GM18520 (cell line): ENCODE data around the gene NMUR1.

Source experiments
- ATAC-seq: cut with Tn5 transposase; IDR thresholded peaks from one replicate; pipeline ENCODE4 v1.9.1; 2021; ENCODE audit not compliant: unreplicated experiment

The NMUR1 gene

GRCh38 chr2:231526341-231527090 is 3.7 kb downstream of the NMUR1 start:
- no peak for ATAC-seq

GRCh38 chr2:231525248-231526163 is 4.7 kb downstream of the NMUR1 start:
- ATAC-seq, result no peak

GRCh38 chr2:231524477-231525247 is 5.6 kb downstream of the NMUR1 start:
- no peak for ATAC-seq

- no peak for ATAC-seq
These were observed 6.6 kb downstream of the NMUR1 start for GRCh38 chr2:231523451-231524285.

- ATAC-seq, result no peak
These were observed 7.6 kb downstream of the NMUR1 start for GRCh38 chr2:231522418-231523180.

GRCh38 chr2:231521443-231521842 is 8.8 kb downstream of the NMUR1 start:
- ATAC-seq, result no peak

DNA sequence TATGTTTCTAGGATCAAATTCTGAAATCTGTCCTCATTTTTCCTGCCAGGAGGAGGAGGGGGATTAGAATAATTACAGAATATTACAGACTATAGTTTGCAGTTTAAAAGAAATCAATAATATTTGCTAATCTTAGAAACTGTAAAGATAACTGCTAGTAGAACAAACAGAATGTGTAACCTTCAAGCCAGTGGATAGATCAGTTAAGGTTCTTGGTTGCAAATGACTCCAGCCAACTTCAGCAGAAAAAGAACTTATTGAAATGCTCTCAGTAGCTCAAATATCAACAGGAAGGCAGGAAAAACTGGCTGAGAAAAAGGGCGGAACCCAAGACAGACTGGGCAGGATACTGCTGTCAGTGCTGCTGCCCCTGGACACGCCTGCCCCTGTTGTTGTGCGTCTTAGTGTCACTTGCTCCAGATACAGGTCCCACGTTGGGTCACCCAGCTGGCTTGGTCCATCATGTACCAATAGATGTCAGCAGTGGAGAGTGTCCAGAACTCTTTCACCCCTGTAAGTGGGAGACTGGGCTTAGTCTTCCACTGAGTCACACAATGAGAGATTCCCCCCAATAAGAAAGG is 10.2 kb downstream of the NMUR1 start:
- ATAC-seq, result no peak

GRCh38 chr2:231518771-231519170 is 11.5 kb downstream of the NMUR1 start:
- no peak for ATAC-seq

- ATAC-seq, result no peak
These were observed 14.6 kb downstream of the NMUR1 start for GRCh38 chr2:231515603-231516002.

DNA sequence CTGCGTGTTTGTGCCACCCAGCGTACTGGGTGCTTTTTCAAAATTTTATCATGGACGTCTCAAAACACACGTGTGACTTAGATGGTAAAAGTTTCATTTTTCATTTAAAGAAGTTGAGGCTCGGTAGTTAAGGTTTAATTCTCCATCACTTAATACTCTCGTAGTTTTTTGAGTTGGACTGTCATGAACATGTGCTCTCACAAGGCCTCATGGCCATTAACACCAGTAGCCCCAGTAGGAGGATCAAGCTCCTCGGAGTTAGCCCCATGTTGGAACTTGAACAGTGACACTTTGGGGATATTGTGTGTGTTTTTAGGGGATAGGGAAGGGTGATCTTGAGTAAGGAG is 15.3 kb downstream of the NMUR1 start:
- ATAC-seq, result no peak

- ATAC-seq, result peak; percentile 97
These were observed 15.9 kb downstream of the NMUR1 start for GRCh38 chr2:231514225-231514950.

- no peak for ATAC-seq
These were observed 16.5 kb downstream of the NMUR1 start for GRCh38 chr2:231513746-231514224.

DNA sequence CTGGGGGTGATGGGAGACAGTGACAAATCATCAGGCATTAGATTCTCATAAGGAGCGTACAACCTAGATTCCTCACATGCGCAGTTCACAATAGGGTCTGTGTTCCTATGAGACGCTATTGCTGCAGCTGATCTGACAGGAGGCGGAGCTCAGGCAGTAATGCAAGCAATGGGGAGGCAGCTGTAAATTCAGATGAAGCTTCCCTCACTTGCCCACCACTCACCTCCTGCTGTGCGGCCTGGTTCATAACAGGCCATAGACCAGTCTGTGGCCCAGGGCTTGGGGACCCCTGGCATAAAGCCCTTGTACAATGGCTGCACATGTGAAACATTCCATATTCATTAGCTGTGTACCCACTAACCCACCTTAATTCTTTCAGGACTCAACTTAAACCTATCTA is 18.0 kb downstream of the NMUR1 start:
- ATAC-seq, result no peak

- no peak for ATAC-seq
These were observed 26.5 kb downstream of the NMUR1 start for GRCh38 chr2:231503766-231504165.

GRCh38 chr2:231502596-231502995 is 27.6 kb downstream of the NMUR1 start:
- ATAC-seq, result no peak

DNA sequence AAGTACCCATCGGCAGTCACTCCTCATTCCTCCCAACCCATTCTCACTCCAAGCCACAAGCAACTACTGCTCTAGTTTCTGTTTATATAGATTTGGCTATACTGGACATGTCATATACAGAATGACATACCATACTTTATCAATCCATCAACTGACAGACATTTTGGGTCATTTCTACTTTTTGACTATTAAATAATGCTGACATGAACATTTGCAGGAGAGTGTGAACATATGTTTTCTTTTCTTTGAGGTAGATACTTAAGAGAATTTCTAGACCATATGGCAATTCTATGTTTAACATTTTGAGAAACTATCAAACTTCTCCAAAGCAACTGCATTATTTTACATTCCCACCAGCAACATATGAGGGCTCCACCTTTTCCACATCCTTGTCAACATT is 32.6 kb downstream of the NMUR1 start:
- ATAC-seq, result no peak

DNA sequence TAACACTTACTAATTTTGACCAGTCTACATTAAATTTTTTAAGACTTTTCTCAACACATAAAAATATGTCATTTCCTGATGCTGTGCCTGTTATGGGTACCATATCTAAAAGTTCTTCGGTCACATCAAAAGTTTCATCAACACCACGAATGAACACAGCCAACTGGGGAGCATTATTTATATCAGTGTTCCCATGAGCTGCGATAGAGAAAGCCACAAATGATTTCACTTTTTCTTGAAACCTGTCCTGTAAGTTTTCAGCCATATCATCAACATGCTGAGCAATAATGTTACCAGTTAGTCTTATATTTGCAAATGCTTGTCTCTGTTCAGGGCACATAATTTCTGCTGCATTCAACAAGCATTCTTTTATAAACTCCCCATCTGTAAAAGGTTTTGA is 35.6 kb downstream of the NMUR1 start:
- no peak for ATAC-seq

DNA sequence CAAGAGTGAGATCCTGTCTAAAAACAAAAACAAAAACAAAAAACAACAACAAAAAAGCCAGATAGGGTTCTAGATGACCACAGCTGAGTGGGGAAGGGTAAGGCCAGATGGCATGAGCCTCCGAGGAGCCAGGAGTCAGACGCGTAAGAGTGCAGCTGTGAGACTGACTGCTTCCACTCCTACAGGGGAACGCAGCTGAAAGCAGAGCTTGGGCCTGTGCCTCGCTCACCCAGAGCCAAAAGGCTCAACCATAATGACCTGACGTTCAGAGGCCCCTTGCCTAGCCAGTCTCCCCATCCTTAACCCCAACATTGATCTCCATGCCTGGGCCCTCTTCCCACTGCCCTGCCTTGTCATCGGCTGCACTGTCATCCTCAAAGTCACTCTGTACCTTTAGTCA is 39.4 kb downstream of the NMUR1 start:
- no peak for ATAC-seq

DNA sequence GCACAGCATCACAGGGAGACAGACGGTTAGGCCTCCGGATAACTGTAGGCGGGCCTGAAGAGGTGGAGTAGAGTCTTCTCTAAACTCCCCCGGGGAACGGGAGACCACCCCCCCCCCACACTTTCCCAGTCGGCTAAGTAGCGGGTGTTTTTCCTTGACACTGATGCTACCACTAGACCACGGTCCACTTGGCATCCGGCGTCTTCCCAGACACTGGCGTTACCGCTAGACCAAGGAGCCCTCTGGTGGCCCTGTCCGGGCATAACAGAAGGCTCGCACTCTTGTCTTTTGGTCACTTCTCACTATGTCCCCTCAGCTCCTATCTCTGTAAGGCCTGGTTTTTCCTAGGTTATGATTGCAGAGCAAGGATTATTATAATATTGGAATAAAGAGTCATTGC is 40.3 kb downstream of the NMUR1 start:
- no peak for ATAC-seq
